IMR-90 (cell line): Measurements from ENCODE around the gene CAMK2B. TPM values are rescaled to one million over a fixed set of nuclear protein-coding genes. Genes with fewer than 3 reads are reported as not detected.

Source experiments
- ATAC-seq: fragments of 200-7000 bp; cut with Tn5 transposase; 2 replicates; pipeline ENCODE4 v1.9.1; 2020; ENCODE audit warnings: low read depth, mild to moderate bottlenecking, moderate library complexity
- BruUV-seq: library from RNA; stranded (reverse); fragments of 400-500 nt; replicated peaks from 2 replicates; lab custom pipeline; 2021; lab: Mats Ljungman, UMichigan
- CTCF ChIA-PET: fragments of 300-600 bp; formaldehyde crosslinking; extraction: SDS; loops from one replicate; lab custom pipeline; 2021; ENCODE audit warnings: antibody characterized with exemption; lab: Yijun Ruan, JAX
- POLR2A ChIA-PET: fragments of 300-600 bp; sonication (Branson Sonifier 250); formaldehyde crosslinking; loops from one replicate; lab custom pipeline; 2022; ENCODE audit warnings: antibody characterized with exemption; ENCODE audit not compliant: unreplicated experiment; lab: Charles Lee
- DNase-seq: peaks from one replicate; pipeline ENCODE4 v3.0.0; 2013
- H2AFZ ChIP-seq: replicated peaks from 2 replicates; pipeline ENCODE3; 2013; ENCODE audit warnings: low read length, mild to moderate bottlenecking; ENCODE audit not compliant: poor library complexity
- H2AK5ac ChIP-seq: 2 replicates; pipeline ENCODE4 v1.6.1; 2013; ENCODE audit warnings: low read depth, low read length, inconsistent platforms
- H2AK9ac ChIP-seq: replicated peaks from 2 replicates; pipeline ENCODE3; 2013; ENCODE audit warnings: mild to moderate bottlenecking, low read depth, low read length, moderate library complexity; ENCODE audit not compliant: poor library complexity
- H2BK120ac ChIP-seq: 2 replicates; pipeline ENCODE4 v1.6.1; 2013; ENCODE audit warnings: low read depth, low read length, inconsistent platforms
- H2BK15ac ChIP-seq: 3 replicates; pipeline ENCODE4 v1.6.1; 2013; ENCODE audit warnings: low read depth, low read length, inconsistent platforms
- H2BK20ac ChIP-seq: 2 replicates; pipeline ENCODE4 v1.6.1; 2013; ENCODE audit warnings: low read depth, mild to moderate bottlenecking, inconsistent platforms, low read length, moderate library complexity
- H2BK5ac ChIP-seq: 2 replicates; pipeline ENCODE4 v1.6.1; 2013; ENCODE audit warnings: mild to moderate bottlenecking, low read depth, low read length, inconsistent platforms; ENCODE audit not compliant: poor library complexity, severe bottlenecking
- H3K14ac ChIP-seq: replicated peaks from 2 replicates; pipeline ENCODE4 v1.6.1; 2013; ENCODE audit warnings: low read depth, low read length, inconsistent platforms
- H3K18ac ChIP-seq: 2 replicates; pipeline ENCODE4 v1.6.1; 2013; ENCODE audit warnings: low read depth, low read length, control low read depth
- H3K23ac ChIP-seq: 2 replicates; pipeline ENCODE4 v1.6.1; 2013; ENCODE audit warnings: low read depth, low read length, inconsistent platforms
- H3K27ac ChIP-seq: 2 replicates; pipeline ENCODE4 v1.5.1; 2013; ENCODE audit warnings: mild to moderate bottlenecking, control low read depth, low read length; ENCODE audit not compliant: insufficient read depth
- H3K27me3 ChIP-seq: 2 replicates; pipeline ENCODE4 v1.6.1; 2013; ENCODE audit warnings: low read length; ENCODE audit not compliant: control insufficient read depth, insufficient read depth
- H3K36me3 ChIP-seq: 2 replicates; pipeline ENCODE4 v1.6.1; 2013; ENCODE audit warnings: low read length, mixed read lengths; ENCODE audit not compliant: control insufficient read depth, insufficient read depth
- H3K4ac ChIP-seq: 2 replicates; pipeline ENCODE4 v1.6.1; 2013; ENCODE audit warnings: low read depth, low read length, inconsistent platforms
- H3K4me1 ChIP-seq: 2 replicates; pipeline ENCODE4 v1.6.1; 2013; ENCODE audit warnings: low read length, mixed read lengths; ENCODE audit not compliant: control insufficient read depth, insufficient read depth
- H3K4me2 ChIP-seq: 2 replicates; pipeline ENCODE4 v1.6.1; 2013; ENCODE audit warnings: low read depth, mild to moderate bottlenecking, control low read depth, low read length, moderate library complexity
- H3K4me3 ChIP-seq: 2 replicates; pipeline ENCODE4 v1.5.1; 2013; ENCODE audit warnings: low read depth, mild to moderate bottlenecking, control low read depth, low read length, moderate library complexity; ENCODE audit not compliant: insufficient read depth
- H3K56ac ChIP-seq: 2 replicates; pipeline ENCODE4 v1.6.1; 2013; ENCODE audit warnings: low read length, inconsistent platforms; ENCODE audit not compliant: insufficient read depth; ENCODE audit errors: extremely low read depth
- H3K79me1 ChIP-seq, 2 experiments: 2 replicates each; pipeline ENCODE4 v1.6.1; 2013; ENCODE audit warnings: low read length in 2 of 2, inconsistent platforms in 1 of 2, low read depth in 1 of 2
- H3K9ac ChIP-seq: 2 replicates; pipeline ENCODE4 v1.6.1; 2013; ENCODE audit warnings: low read depth, low read length, control low read depth
- H3K9me1 ChIP-seq: 2 replicates; pipeline ENCODE4 v1.6.1; 2013; ENCODE audit warnings: low read length, inconsistent platforms; ENCODE audit not compliant: insufficient read depth
- H3K9me3 ChIP-seq: 2 replicates; pipeline ENCODE4 v1.6.1; 2013; ENCODE audit warnings: low read length; ENCODE audit not compliant: control insufficient read depth, insufficient read depth
- H4K20me1 ChIP-seq: 2 replicates; pipeline ENCODE4 v1.6.1; 2013; ENCODE audit warnings: low read length, inconsistent platforms; ENCODE audit not compliant: insufficient read depth
- H4K5ac ChIP-seq: 2 replicates; pipeline ENCODE4 v1.6.1; 2013; ENCODE audit warnings: mild to moderate bottlenecking, low read depth, low read length, control low read depth
- H4K8ac ChIP-seq, 2 experiments: 2 replicates each; pipeline ENCODE4 v1.6.1; 2013; ENCODE audit warnings: low read depth in 2 of 2, low read length in 2 of 2, control low read depth in 1 of 2, inconsistent platforms in 1 of 2
- H4K91ac ChIP-seq: 2 replicates; pipeline ENCODE4 v1.6.1; 2013; ENCODE audit warnings: low read depth, low read length, inconsistent platforms; ENCODE audit not compliant: insufficient read depth
- BHLHE40 ChIP-seq: fragments of 150-350 bp; IDR thresholded peaks from 2 replicates; pipeline ENCODE4 v1.6.1; 2016; ENCODE audit warnings: mild to moderate bottlenecking, low read depth, low read length
- FOS ChIP-seq: fragments of 150-350 bp; IDR thresholded peaks from 2 replicates; pipeline ENCODE4 v1.6.1; 2016; ENCODE audit warnings: low read depth, low read length
- MAZ ChIP-seq: IDR thresholded peaks from 2 replicates; pipeline ENCODE4 v1.6.1; 2012; ENCODE audit warnings: low read depth, mild to moderate bottlenecking, low read length, improper control_type of control experiment, moderate library complexity, borderline replicate concordance
- NFE2L2 ChIP-seq: fragments of 150-350 bp; IDR thresholded peaks from 2 replicates; pipeline ENCODE4 v1.6.1; 2016; ENCODE audit warnings: low read depth, mild to moderate bottlenecking, low read length
- POLR2A ChIP-seq: IDR thresholded peaks from 2 replicates; pipeline ENCODE4 v1.6.1; 2012; ENCODE audit warnings: mild to moderate bottlenecking, low read depth, low read length
- RFX5 ChIP-seq: IDR thresholded peaks from 2 replicates; pipeline ENCODE4 v1.8.0; 2012; ENCODE audit warnings: low read depth, mild to moderate bottlenecking, low read length, moderate library complexity
- SMC3 ChIP-seq: fragments of 150-350 bp; IDR thresholded peaks from 2 replicates; pipeline ENCODE4 v1.6.1; 2016; ENCODE audit warnings: low read depth, mild to moderate bottlenecking, antibody characterized with exemption, low read length, moderate library complexity
- dilution Hi-C: fragments of 300-500 bp; cut with HindIII; formaldehyde crosslinking; loops from one replicate; pipeline ENCODE4 v1.14.3; 2018; ENCODE audit warnings: low sequenced_read_pairs; ENCODE audit not compliant: unreplicated experiment
- in situ Hi-C: fragments of 300-500 bp; cut with MboI; formaldehyde crosslinking; loops from 3 replicates; pipeline ENCODE4 v1.14.3; 2019; ENCODE audit warnings: low sequenced_read_pairs, inconsistent platforms, mixed read lengths
- intact Hi-C: fragments of 100-400 bp; cut with micrococcal nuclease; formaldehyde crosslinking; loops from 2 replicates; pipeline ENCODE4 v1.10.0; 2022
- polyA plus RNA-seq, 3 experiments: library from polyadenylated mRNA; depleted of rRNA; stranded (reverse); fragments of >200 nt; gene quantifications; 2 replicates each; pipeline ENCODE4 v1.2.3, GENCODE V29; 2012; ENCODE audit warnings: low replicate concordance in 1 of 3
- total RNA-seq: library from RNA; depleted of rRNA; stranded (reverse); fragments of >200 nt; gene quantifications from 2 replicates; pipeline ENCODE4 v1.2.3, GENCODE V29; 2012
- TF ChIP-seq, protein P1 (sequence below): conservative IDR thresholded peaks from 2 replicates; pipeline ENCODE4 v1.5.1; 2012; ENCODE audit warnings: mild to moderate bottlenecking, low read depth, low read length, improper control_type of control experiment
- TF ChIP-seq, protein P2 (sequence below): fragments of 150-350 bp; IDR thresholded peaks from 2 replicates; pipeline ENCODE4 v1.6.1; 2017; ENCODE audit warnings: mild to moderate bottlenecking, antibody characterized with exemption, low read length, low read depth

Gene CAMK2B
- total and polyA plus RNA-seq, 2 of the 4 experiments (the other 2 are of a cell fraction) = 0.18 to 0.36 TPM

- Histone ChIP-seq H2AK9ac (no peak overlapping the region), H4K20me1 (no peaks in the 10 kb centered on the region), H3K56ac (no peak overlapping the region), H3K14ac (no peak overlapping the region), H4K8ac (no peak overlapping the region), H2AFZ (peak overlapping the region; percentile 27), H3K4ac (no peak overlapping the region), H3K4me1 (no peaks in the 10 kb centered on the region), H3K4me3 (no peak overlapping the region), H3K79me1 (no peaks in the 10 kb centered on the region), H3K27me3 (no peaks in the 10 kb centered on the region; the same call in 1 of the 2 replicates), H3K27ac (no peak overlapping the region), H3K9me1 (0 out of 2 replicates have a peak, but pooled peaks cover 4% of the 10 kb centered on the region), H4K5ac (no peak overlapping the region), H2AK5ac (no peak overlapping the region), H3K4me2 (no peak overlapping the region), H2BK5ac (no peak overlapping the region), H2BK20ac (no peak overlapping the region), H3K18ac (no peak overlapping the region), H4K91ac (no peak overlapping the region), H3K23ac (no peak overlapping the region), H3K36me3 (no peaks in the 10 kb centered on the region), H3K9ac (no peak overlapping the region), H2BK15ac (0 out of 3 replicates have a peak overlapping the region, but pooled peaks have one; percentile 62), H2BK120ac (no peak overlapping the region), H3K9me3 (no peaks in the 10 kb centered on the region)
- no peak for TF ChIP-seq SMC3
- no peak for TF ChIP-seq RFX5
- TF ChIP-seq NFE2L2 = no peak
- TF ChIP-seq FOS = no peak
- TF ChIP-seq, protein P1, sequence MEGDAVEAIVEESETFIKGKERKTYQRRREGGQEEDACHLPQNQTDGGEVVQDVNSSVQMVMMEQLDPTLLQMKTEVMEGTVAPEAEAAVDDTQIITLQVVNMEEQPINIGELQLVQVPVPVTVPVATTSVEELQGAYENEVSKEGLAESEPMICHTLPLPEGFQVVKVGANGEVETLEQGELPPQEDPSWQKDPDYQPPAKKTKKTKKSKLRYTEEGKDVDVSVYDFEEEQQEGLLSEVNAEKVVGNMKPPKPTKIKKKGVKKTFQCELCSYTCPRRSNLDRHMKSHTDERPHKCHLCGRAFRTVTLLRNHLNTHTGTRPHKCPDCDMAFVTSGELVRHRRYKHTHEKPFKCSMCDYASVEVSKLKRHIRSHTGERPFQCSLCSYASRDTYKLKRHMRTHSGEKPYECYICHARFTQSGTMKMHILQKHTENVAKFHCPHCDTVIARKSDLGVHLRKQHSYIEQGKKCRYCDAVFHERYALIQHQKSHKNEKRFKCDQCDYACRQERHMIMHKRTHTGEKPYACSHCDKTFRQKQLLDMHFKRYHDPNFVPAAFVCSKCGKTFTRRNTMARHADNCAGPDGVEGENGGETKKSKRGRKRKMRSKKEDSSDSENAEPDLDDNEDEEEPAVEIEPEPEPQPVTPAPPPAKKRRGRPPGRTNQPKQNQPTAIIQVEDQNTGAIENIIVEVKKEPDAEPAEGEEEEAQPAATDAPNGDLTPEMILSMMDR = no peak
- TF ChIP-seq BHLHE40 = no peak
- no peak for TF ChIP-seq MAZ
- TF ChIP-seq POLR2A = no peak
- TF ChIP-seq, protein P2, sequence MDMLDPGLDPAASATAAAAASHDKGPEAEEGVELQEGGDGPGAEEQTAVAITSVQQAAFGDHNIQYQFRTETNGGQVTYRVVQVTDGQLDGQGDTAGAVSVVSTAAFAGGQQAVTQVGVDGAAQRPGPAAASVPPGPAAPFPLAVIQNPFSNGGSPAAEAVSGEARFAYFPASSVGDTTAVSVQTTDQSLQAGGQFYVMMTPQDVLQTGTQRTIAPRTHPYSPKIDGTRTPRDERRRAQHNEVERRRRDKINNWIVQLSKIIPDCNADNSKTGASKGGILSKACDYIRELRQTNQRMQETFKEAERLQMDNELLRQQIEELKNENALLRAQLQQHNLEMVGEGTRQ = no peak
- DNase-seq (no peak), ATAC-seq (no peak)
- BruUV-seq = no TSS peak
- dilution Hi-C loops (no loop called here), intact Hi-C loops (no loop called here), in situ Hi-C loops (no loop called here)
- POLR2A ChIA-PET = no interaction called here
- CTCF ChIA-PET = no interaction called here
These were observed 43.1 kb upstream of the CAMK2B start for GRCh38 chr7:44368455-44368854.
